ENCODE results near the gene BAX. TPM values are rescaled to one million over a fixed set of nuclear protein-coding genes. Genes with fewer than 3 reads are reported as not detected.
A peak's percentile ranks its signal among the peaks of the same experiment; 100 is the strongest.

Gene BAX
- total and polyA plus RNA-seq, 2 of the 13 experiments (the other 11 are each of a cell fraction or from before 2014, with no cell fraction given) = 139 to 176 TPM

- TF ChIP-seq, protein P1, sequence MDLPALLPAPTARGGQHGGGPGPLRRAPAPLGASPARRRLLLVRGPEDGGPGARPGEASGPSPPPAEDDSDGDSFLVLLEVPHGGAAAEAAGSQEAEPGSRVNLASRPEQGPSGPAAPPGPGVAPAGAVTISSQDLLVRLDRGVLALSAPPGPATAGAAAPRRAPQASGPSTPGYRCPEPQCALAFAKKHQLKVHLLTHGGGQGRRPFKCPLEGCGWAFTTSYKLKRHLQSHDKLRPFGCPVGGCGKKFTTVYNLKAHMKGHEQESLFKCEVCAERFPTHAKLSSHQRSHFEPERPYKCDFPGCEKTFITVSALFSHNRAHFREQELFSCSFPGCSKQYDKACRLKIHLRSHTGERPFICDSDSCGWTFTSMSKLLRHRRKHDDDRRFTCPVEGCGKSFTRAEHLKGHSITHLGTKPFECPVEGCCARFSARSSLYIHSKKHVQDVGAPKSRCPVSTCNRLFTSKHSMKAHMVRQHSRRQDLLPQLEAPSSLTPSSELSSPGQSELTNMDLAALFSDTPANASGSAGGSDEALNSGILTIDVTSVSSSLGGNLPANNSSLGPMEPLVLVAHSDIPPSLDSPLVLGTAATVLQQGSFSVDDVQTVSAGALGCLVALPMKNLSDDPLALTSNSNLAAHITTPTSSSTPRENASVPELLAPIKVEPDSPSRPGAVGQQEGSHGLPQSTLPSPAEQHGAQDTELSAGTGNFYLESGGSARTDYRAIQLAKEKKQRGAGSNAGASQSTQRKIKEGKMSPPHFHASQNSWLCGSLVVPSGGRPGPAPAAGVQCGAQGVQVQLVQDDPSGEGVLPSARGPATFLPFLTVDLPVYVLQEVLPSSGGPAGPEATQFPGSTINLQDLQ (CRISPR knock-in tag; IDR thresholded peaks at IDR 0.05) = 0 out of 2 replicates have a peak, but pooled peaks have one; percentile 17
- TF ChIP-seq PHF5A (CRISPR knock-in tag; IDR thresholded peaks at IDR 0.05; ENCODE audit: low read depth, unreplicated experiment) (peak; percentile 50), ZNF563 (CRISPR knock-in tag; IDR thresholded peaks at IDR 0.05) (no peak), SCMH1 (CRISPR knock-in tag; IDR thresholded peaks at IDR 0.05; ENCODE audit: borderline replicate concordance) (no peak), KLF6 (CRISPR knock-in tag; IDR thresholded peaks at IDR 0.05) (peak; percentile 30; the same call in 1 of the 2 replicates), REL (CRISPR knock-in tag; conservative IDR thresholded peaks at IDR 0.05) (peak; percentile 43; the same call in 1 of the 2 replicates), ESRRA (CRISPR knock-in tag; IDR thresholded peaks at IDR 0.05; ENCODE audit: low read depth) (no peak), ZNF317 (CRISPR knock-in tag; IDR thresholded peaks at IDR 0.05) (peak; percentile 65; the same call in 1 of the 2 replicates), ELF3 (CRISPR knock-in tag; IDR thresholded peaks at IDR 0.05) (peak; percentile 23; the same call in 1 of the 2 replicates), RBM39 (IDR thresholded peaks at IDR 0.05; ENCODE audit: low read depth, low read length, poor library complexity, severe bottlenecking) (peak; percentile 33), ZNF484 (CRISPR knock-in tag; IDR thresholded peaks at IDR 0.05; ENCODE audit: borderline replicate concordance, low read depth) (no peak), RXRB (CRISPR knock-in tag; IDR thresholded peaks at IDR 0.05; ENCODE audit: borderline replicate concordance) (no peak), TAF15 (IDR thresholded peaks at IDR 0.05; ENCODE audit: low read depth, low read length, poor library complexity, severe bottlenecking) (no peak), BRD4 (CRISPR knock-in tag; IDR thresholded peaks at IDR 0.05) (no peak), ZNF781 (CRISPR knock-in tag; IDR thresholded peaks at IDR 0.05; ENCODE audit: borderline replicate concordance, not compliant biosample characterization) (no peak), ETV6 (CRISPR knock-in tag; conservative IDR thresholded peaks at IDR 0.05) (no peak), HES4 (CRISPR knock-in tag; IDR thresholded peaks at IDR 0.05; ENCODE audit: borderline replicate concordance) (no peak), ZNF337 (CRISPR knock-in tag; IDR thresholded peaks at IDR 0.05; ENCODE audit: borderline replicate concordance, low read depth) (no peak), ZNF556 (CRISPR knock-in tag; IDR thresholded peaks at IDR 0.05; ENCODE audit: borderline replicate concordance) (no peak), ELF4 (CRISPR knock-in tag; IDR thresholded peaks at IDR 0.05; ENCODE audit: borderline replicate concordance) (no peak)
- TF ChIP-seq, protein P2, sequence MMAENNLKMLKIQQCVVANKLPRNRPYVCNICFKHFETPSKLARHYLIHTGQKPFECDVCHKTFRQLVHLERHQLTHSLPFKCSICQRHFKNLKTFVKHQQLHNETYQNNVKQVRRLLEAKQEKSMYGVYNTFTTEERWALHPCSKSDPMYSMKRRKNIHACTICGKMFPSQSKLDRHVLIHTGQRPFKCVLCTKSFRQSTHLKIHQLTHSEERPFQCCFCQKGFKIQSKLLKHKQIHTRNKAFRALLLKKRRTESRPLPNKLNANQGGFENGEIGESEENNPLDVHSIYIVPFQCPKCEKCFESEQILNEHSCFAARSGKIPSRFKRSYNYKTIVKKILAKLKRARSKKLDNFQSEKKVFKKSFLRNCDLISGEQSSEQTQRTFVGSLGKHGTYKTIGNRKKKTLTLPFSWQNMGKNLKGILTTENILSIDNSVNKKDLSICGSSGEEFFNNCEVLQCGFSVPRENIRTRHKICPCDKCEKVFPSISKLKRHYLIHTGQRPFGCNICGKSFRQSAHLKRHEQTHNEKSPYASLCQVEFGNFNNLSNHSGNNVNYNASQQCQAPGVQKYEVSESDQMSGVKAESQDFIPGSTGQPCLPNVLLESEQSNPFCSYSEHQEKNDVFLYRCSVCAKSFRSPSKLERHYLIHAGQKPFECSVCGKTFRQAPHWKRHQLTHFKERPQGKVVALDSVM (CRISPR knock-in tag; IDR thresholded peaks at IDR 0.05) = peak; percentile 21; the same call in 1 of the 2 replicates
- TF ChIP-seq, protein P3, sequence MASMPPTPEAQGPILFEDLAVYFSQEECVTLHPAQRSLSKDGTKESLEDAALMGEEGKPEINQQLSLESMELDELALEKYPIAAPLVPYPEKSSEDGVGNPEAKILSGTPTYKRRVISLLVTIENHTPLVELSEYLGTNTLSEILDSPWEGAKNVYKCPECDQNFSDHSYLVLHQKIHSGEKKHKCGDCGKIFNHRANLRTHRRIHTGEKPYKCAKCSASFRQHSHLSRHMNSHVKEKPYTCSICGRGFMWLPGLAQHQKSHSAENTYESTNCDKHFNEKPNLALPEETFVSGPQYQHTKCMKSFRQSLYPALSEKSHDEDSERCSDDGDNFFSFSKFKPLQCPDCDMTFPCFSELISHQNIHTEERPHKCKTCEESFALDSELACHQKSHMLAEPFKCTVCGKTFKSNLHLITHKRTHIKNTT (CRISPR knock-in tag; IDR thresholded peaks at IDR 0.05) = no peak
- TF ChIP-seq, protein P4, sequence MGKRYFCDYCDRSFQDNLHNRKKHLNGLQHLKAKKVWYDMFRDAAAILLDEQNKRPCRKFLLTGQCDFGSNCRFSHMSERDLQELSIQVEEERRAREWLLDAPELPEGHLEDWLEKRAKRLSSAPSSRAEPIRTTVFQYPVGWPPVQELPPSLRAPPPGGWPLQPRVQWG (CRISPR knock-in tag; IDR thresholded peaks at IDR 0.05; ENCODE audit: borderline replicate concordance, low read depth) = no peak
Measured at GRCh38 chr19:48967346-48968178, 12.9 kb downstream of the BAX start (continued).
